Measurements from ENCODE around the gene A4GNT.
"Not testable (repeated sequence)": the region's sequence is repeated elsewhere in the genome, so short reads cannot be mapped to it uniquely, and the experiment has no call there.

The A4GNT gene

GRCh38 chr3:138105598-138105997, 26.6 kb downstream of the A4GNT start:
- Histone ChIP-seq H3K27ac (replicated peaks) (no peak overlapping the region), H3K4me3 (replicated peaks; ENCODE audit: insufficient read depth, low read length) (no peak overlapping the region), H3K27me3 (ENCODE audit: insufficient read depth, poor library complexity, severe bottlenecking) (no peaks in the 10 kb centered on the region)
- DNase-seq (ENCODE audit: low read depth in 1 of 2, low spot score in 1 of 2), result no peak
- TF ChIP-seq, protein P1, sequence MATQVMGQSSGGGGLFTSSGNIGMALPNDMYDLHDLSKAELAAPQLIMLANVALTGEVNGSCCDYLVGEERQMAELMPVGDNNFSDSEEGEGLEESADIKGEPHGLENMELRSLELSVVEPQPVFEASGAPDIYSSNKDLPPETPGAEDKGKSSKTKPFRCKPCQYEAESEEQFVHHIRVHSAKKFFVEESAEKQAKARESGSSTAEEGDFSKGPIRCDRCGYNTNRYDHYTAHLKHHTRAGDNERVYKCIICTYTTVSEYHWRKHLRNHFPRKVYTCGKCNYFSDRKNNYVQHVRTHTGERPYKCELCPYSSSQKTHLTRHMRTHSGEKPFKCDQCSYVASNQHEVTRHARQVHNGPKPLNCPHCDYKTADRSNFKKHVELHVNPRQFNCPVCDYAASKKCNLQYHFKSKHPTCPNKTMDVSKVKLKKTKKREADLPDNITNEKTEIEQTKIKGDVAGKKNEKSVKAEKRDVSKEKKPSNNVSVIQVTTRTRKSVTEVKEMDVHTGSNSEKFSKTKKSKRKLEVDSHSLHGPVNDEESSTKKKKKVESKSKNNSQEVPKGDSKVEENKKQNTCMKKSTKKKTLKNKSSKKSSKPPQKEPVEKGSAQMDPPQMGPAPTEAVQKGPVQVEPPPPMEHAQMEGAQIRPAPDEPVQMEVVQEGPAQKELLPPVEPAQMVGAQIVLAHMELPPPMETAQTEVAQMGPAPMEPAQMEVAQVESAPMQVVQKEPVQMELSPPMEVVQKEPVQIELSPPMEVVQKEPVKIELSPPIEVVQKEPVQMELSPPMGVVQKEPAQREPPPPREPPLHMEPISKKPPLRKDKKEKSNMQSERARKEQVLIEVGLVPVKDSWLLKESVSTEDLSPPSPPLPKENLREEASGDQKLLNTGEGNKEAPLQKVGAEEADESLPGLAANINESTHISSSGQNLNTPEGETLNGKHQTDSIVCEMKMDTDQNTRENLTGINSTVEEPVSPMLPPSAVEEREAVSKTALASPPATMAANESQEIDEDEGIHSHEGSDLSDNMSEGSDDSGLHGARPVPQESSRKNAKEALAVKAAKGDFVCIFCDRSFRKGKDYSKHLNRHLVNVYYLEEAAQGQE (IDR thresholded peaks at IDR 0.05; ENCODE audit: insufficient replicate concordance, low read depth), result no peak
- TF ChIP-seq GABPA (IDR thresholded peaks at IDR 0.05; ENCODE audit: low read depth) (no peak), POLR2AphosphoS5 (IDR thresholded peaks at IDR 0.05; ENCODE audit: low read depth) (no peak), SPI1 (IDR thresholded peaks at IDR 0.05; ENCODE audit: borderline replicate concordance, low read depth) (no peak), CTCF (IDR thresholded peaks at IDR 0.05; ENCODE audit: insufficient read depth, low read length) (no peak)

DNA sequence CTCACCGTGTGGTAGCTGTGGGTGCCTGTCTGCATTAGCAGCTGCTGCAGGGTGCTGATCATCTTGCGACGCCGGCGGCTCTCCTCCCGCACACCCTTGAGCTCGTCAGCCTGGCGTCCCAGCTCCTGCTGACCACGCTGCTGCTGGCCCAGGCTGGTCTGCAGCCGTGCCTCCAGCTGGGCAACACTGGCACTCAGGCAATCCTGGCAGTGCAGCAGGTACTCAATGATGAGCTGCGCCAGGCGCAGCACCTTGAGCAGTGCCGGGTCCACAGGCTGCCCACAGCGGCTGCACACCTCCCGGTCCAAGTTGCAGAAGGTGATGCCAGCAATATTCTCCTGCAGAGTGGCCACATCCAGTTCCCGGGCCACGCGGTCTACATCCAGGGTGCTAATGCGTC, 28.7 kb downstream of the A4GNT start:
- Histone ChIP-seq H3K4me3 (replicated peaks; ENCODE audit: insufficient read depth, low read length) (no peak overlapping the region), H3K27ac (replicated peaks) (no peak overlapping the region), H3K27me3 (ENCODE audit: insufficient read depth, poor library complexity, severe bottlenecking) (no peaks in the 10 kb centered on the region)
- no peak for DNase-seq (ENCODE audit: low read depth in 1 of 2, low spot score in 1 of 2)
- no peak for TF ChIP-seq POLR2AphosphoS5 (IDR thresholded peaks at IDR 0.05; ENCODE audit: low read depth)

- DNase-seq (ENCODE audit: low read depth in 1 of 2, low spot score in 1 of 2); H3K27ac ChIP-seq (replicated peaks); H3K4me3 ChIP-seq (replicated peaks; ENCODE audit: insufficient read depth, low read length); H3K27me3 ChIP-seq (ENCODE audit: insufficient read depth, poor library complexity, severe bottlenecking): not testable (repeated sequence)
- peak; percentile 10 for TF ChIP-seq CTCF (IDR thresholded peaks at IDR 0.05; ENCODE audit: insufficient read depth, low read length)
These were observed 30.7 kb downstream of the A4GNT start for GRCh38 chr3:138101351-138101940.

DNA sequence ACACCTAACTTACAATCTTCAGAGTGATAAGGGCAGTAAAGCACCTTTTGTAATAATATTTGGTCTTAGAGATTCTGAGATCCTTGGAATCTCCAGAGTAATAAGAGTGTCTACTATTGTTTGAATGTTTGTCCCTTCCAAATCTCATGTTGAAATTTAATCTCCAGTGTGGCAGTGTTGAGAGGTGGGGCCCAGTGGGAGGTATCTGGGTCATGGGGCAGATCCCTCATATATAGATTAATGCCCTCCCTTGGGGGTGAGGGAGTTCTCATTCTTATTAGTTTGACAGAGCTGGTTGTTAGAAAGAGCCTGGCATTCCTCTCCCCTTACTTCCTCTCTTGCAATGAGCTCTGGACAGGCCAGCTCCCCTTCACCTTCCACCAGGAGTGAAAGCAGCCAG, 32.8 kb downstream of the A4GNT start:
- Histone ChIP-seq H3K4me3 (replicated peaks; ENCODE audit: insufficient read depth, low read length) (no peak overlapping the region), H3K27ac (replicated peaks) (no peak overlapping the region), H3K27me3 (ENCODE audit: insufficient read depth, poor library complexity, severe bottlenecking) (no peaks in the 10 kb centered on the region)
- TF ChIP-seq, protein P1 (IDR thresholded peaks at IDR 0.05; ENCODE audit: insufficient replicate concordance, low read depth), result no peak
- no peak for TF ChIP-seq CTCF (IDR thresholded peaks at IDR 0.05; ENCODE audit: insufficient read depth, low read length)
- no peak for TF ChIP-seq GABPA (IDR thresholded peaks at IDR 0.05; ENCODE audit: low read depth)
- TF ChIP-seq SPI1 (IDR thresholded peaks at IDR 0.05; ENCODE audit: borderline replicate concordance, low read depth), result no peak
- TF ChIP-seq POLR2AphosphoS5 (IDR thresholded peaks at IDR 0.05; ENCODE audit: low read depth), result no peak
- no peak for DNase-seq (ENCODE audit: low read depth in 1 of 2, low spot score in 1 of 2)

Measured in HL-60 (cell line).